ENCODE measurements around the gene NR2F6.

DNA sequence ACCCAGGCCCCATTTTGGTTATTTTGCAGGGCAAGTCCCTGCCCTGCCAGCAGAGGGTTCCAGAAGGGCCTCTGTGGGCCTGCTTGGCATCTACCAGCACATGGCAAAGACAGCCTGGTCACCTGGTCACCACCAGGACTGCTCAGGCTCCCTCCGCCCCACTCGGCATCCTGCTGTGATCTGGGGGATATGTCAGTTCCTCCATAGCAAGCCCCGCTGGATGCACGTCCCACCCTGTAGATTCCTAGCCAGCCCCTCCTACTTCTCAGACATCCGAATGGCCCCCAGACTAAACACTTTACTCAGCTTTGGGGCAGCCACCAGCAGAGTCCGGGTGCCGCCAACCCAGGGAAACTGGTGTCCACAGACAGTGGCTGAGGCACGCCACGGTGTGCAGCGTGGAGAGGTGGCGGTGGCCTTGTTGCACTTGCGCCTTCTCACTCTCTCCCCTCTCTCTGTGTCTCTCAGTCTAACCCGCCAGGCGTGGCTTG is 62.4 kb downstream of the NR2F6 start:
- TF ChIP-seq CTCF (tag by site-specific recombination; IDR thresholded peaks at IDR 0.05) (no peak), ZFP41 (tag by site-specific recombination; IDR thresholded peaks at IDR 0.05; ENCODE audit: borderline replicate concordance) (no peak), ZNF274 (IDR thresholded peaks at IDR 0.05; ENCODE audit: low read length) (no peak), ZNF274 (tag by site-specific recombination; IDR thresholded peaks at IDR 0.05; ENCODE audit: borderline replicate concordance) (no peak), ZBTB17 (tag by site-specific recombination; IDR thresholded peaks at IDR 0.05) (no peak), ZFP3 (tag by site-specific recombination; IDR thresholded peaks at IDR 0.05; ENCODE audit: low read depth) (no peak), ZNF654 (tag by site-specific recombination; IDR thresholded peaks at IDR 0.05; ENCODE audit: low read depth) (no peak)

Data from HEK293 (cell line).